Measurements from ENCODE around the gene RTN3.

RTN3 gene

GRCh38 chr11:63641727-63642126 is 39.6 kb upstream of the RTN3 start:
- H3K79me2 ChIP-seq, result no peaks in the 10 kb centered on the region
- no peak overlapping the region for H3K9ac ChIP-seq
- H3K9me3 ChIP-seq (ENCODE audit: control insufficient read depth, low read length), result no peaks in the 10 kb centered on the region
- no peaks in the 10 kb centered on the region for H3K27me3 ChIP-seq (ENCODE audit: control insufficient read depth, insufficient read depth, low read length)
- H3K4me1 ChIP-seq, result no peaks in the 10 kb centered on the region
- no peak for TF ChIP-seq CTCF (IDR thresholded peaks at IDR 0.05)
- no peak overlapping the region for H3K4me2 ChIP-seq (ENCODE audit: low read length)
- H3K36me3 ChIP-seq (ENCODE audit: control insufficient read depth, insufficient read depth, low read length), result no peaks in the 10 kb centered on the region
- H2AFZ ChIP-seq, result no peak overlapping the region
- H3K27ac ChIP-seq, result no peak overlapping the region
- H3K4me3 ChIP-seq (ENCODE audit: low read depth, low read length), result no peak overlapping the region

GRCh38 chr11:63643205-63643604 is 38.1 kb upstream of the RTN3 start:
- no peaks in the 10 kb centered on the region for H3K27me3 ChIP-seq (ENCODE audit: control insufficient read depth, insufficient read depth, low read length)
- no peaks in the 10 kb centered on the region for H3K36me3 ChIP-seq (ENCODE audit: control insufficient read depth, insufficient read depth, low read length)
- no peaks in the 10 kb centered on the region for H3K4me1 ChIP-seq
- no peak for TF ChIP-seq CTCF (IDR thresholded peaks at IDR 0.05)
- H3K27ac ChIP-seq, result no peak overlapping the region
- H3K79me2 ChIP-seq, result no peaks in the 10 kb centered on the region
- H3K4me2 ChIP-seq (ENCODE audit: low read length), result no peak overlapping the region
- no peak overlapping the region for H2AFZ ChIP-seq
- no peak overlapping the region for H3K4me3 ChIP-seq (ENCODE audit: low read depth, low read length)
- no peak overlapping the region for H3K9ac ChIP-seq
- H3K9me3 ChIP-seq (ENCODE audit: control insufficient read depth, low read length), result no peaks in the 10 kb centered on the region

GRCh38 chr11:63652671-63653070 is 28.6 kb upstream of the RTN3 start:
- no peaks in the 10 kb centered on the region for H3K79me2 ChIP-seq
- H3K27ac ChIP-seq, result no peak overlapping the region
- no peak for TF ChIP-seq CTCF (IDR thresholded peaks at IDR 0.05)
- no peak overlapping the region for H3K4me3 ChIP-seq (ENCODE audit: low read depth, low read length)
- H2AFZ ChIP-seq, result no peak overlapping the region
- H3K4me1 ChIP-seq, result no peaks in the 10 kb centered on the region
- H3K27me3 ChIP-seq (ENCODE audit: control insufficient read depth, insufficient read depth, low read length), result no peaks in the 10 kb centered on the region
- H3K9me3 ChIP-seq (ENCODE audit: control insufficient read depth, low read length), result no peaks in the 10 kb centered on the region
- H3K9ac ChIP-seq, result no peak overlapping the region
- no peaks in the 10 kb centered on the region for H3K36me3 ChIP-seq (ENCODE audit: control insufficient read depth, insufficient read depth, low read length)
- H3K4me2 ChIP-seq (ENCODE audit: low read length), result no peak overlapping the region

GRCh38 chr11:63660972-63661371 is 20.3 kb upstream of the RTN3 start:
- no peak for TF ChIP-seq CTCF (IDR thresholded peaks at IDR 0.05)
- no peaks in the 10 kb centered on the region for H3K27me3 ChIP-seq (ENCODE audit: control insufficient read depth, insufficient read depth, low read length)
- no peaks in the 10 kb centered on the region for H3K9me3 ChIP-seq (ENCODE audit: control insufficient read depth, low read length)
- no peak overlapping the region for H3K4me2 ChIP-seq (ENCODE audit: low read length)
- H3K79me2 ChIP-seq, result peaks cover 16% of the 10 kb centered on the region
- no peak overlapping the region for H3K9ac ChIP-seq
- no peak overlapping the region for H2AFZ ChIP-seq
- no peaks in the 10 kb centered on the region for H3K36me3 ChIP-seq (ENCODE audit: control insufficient read depth, insufficient read depth, low read length)
- no peak overlapping the region for H3K4me3 ChIP-seq (ENCODE audit: low read depth, low read length)
- no peaks in the 10 kb centered on the region for H3K4me1 ChIP-seq
- H3K27ac ChIP-seq, result no peak overlapping the region

- H3K36me3 ChIP-seq (ENCODE audit: control insufficient read depth, insufficient read depth, low read length), result no peaks in the 10 kb centered on the region
- H3K9me3 ChIP-seq (ENCODE audit: control insufficient read depth, low read length), result no peaks in the 10 kb centered on the region
- no peak for TF ChIP-seq CTCF (IDR thresholded peaks at IDR 0.05)
- H3K4me1 ChIP-seq, result no peaks in the 10 kb centered on the region
- no peaks in the 10 kb centered on the region for H3K27me3 ChIP-seq (ENCODE audit: control insufficient read depth, insufficient read depth, low read length)
- no peak overlapping the region for H3K4me3 ChIP-seq (ENCODE audit: low read depth, low read length)
- H3K9ac ChIP-seq, result no peak overlapping the region
- no peak overlapping the region for H3K27ac ChIP-seq
- H2AFZ ChIP-seq, result no peak overlapping the region
- H3K79me2 ChIP-seq, result peaks cover 26% of the 10 kb centered on the region
- H3K4me2 ChIP-seq (ENCODE audit: low read length), result no peak overlapping the region
Observed at GRCh38 chr11:63663809-63664208, 17.5 kb upstream of the RTN3 start.

All from parathyroid adenoma (tissue), 2 donors.